H9 (cell line): ENCODE results near the gene ARFGEF3. TPM values are rescaled to one million over a fixed set of nuclear protein-coding genes. Genes with fewer than 3 reads are reported as not detected.

ENCODE experiments used
- DNase-seq: peaks from one replicate; pipeline ENCODE4 v3.0.0-alpha.2; 2017
- H2AFZ ChIP-seq: one replicate; pipeline ENCODE4 v1.6.1; 2013; ENCODE audit warnings: mild to moderate bottlenecking, low read length, control low read depth, moderate library complexity
- H2AK5ac ChIP-seq: 2 replicates; pipeline ENCODE4 v1.6.1; 2013; ENCODE audit warnings: low read length, control low read depth, mixed read lengths; ENCODE audit not compliant: insufficient read length
- H2BK120ac ChIP-seq: one replicate; pipeline ENCODE4 v1.6.1; 2013; ENCODE audit warnings: low read depth, mild to moderate bottlenecking, low read length, control low read depth, inconsistent platforms; ENCODE audit not compliant: poor library complexity, severe bottlenecking
- H2BK12ac ChIP-seq: 2 replicates; pipeline ENCODE4 v1.6.1; 2013; ENCODE audit warnings: low read length, control low read depth, mixed read lengths, low read depth; ENCODE audit not compliant: insufficient read length
- H2BK15ac ChIP-seq: 2 replicates; pipeline ENCODE4 v1.6.1; 2013; ENCODE audit warnings: low read depth, low read length, control low read depth
- H2BK20ac ChIP-seq: one replicate; pipeline ENCODE4 v1.6.1; 2013; ENCODE audit warnings: low read depth, mild to moderate bottlenecking, low read length, control low read depth, inconsistent platforms; ENCODE audit not compliant: poor library complexity, severe bottlenecking
- H2BK5ac ChIP-seq: 2 replicates; pipeline ENCODE4 v1.6.1; 2013; ENCODE audit warnings: low read length, control low read depth, mixed read lengths; ENCODE audit not compliant: insufficient read length
- H3K14ac ChIP-seq: 2 replicates; pipeline ENCODE4 v1.6.1; 2013; ENCODE audit warnings: low read length, control low read depth; ENCODE audit not compliant: insufficient read depth
- H3K18ac ChIP-seq: 2 replicates; pipeline ENCODE4 v1.6.1; 2013; ENCODE audit warnings: low read depth, mild to moderate bottlenecking, mixed read lengths, low read length, control low read depth; ENCODE audit not compliant: insufficient read length
- H3K23ac ChIP-seq: 2 replicates; pipeline ENCODE4 v1.6.1; 2013; ENCODE audit warnings: low read length, control low read depth, mixed read lengths, low read depth; ENCODE audit not compliant: insufficient read length
- H3K23me2 ChIP-seq: 2 replicates; pipeline ENCODE4 v1.6.1; 2013; ENCODE audit warnings: low read depth, mild to moderate bottlenecking, mixed read lengths, low read length, control low read depth; ENCODE audit not compliant: insufficient read length, poor library complexity, severe bottlenecking
- H3K27ac ChIP-seq: 2 replicates; pipeline ENCODE4 v1.5.1; 2013; ENCODE audit warnings: low read length, control low read depth, mixed read lengths, low read depth; ENCODE audit not compliant: insufficient read length
- H3K27me3 ChIP-seq: 2 replicates; pipeline ENCODE4 v1.6.1; 2013; ENCODE audit warnings: low read length, control low read depth, inconsistent platforms; ENCODE audit not compliant: insufficient read depth
- H3K4ac ChIP-seq: 2 replicates; pipeline ENCODE4 v1.6.1; 2013; ENCODE audit warnings: low read depth, mild to moderate bottlenecking, control low read depth, inconsistent platforms, low read length, moderate library complexity
- H3K4me1 ChIP-seq: 2 replicates; pipeline ENCODE4 v1.6.1; 2013; ENCODE audit warnings: low read length, control low read depth, inconsistent platforms; ENCODE audit not compliant: insufficient read depth
- H3K4me2 ChIP-seq: 2 replicates; pipeline ENCODE4 v1.6.1; 2013; ENCODE audit warnings: low read length, control low read depth, mixed read lengths; ENCODE audit not compliant: insufficient read length, insufficient read depth
- H3K56ac ChIP-seq: 2 replicates; pipeline ENCODE4 v1.6.1; 2013; ENCODE audit warnings: low read depth, mild to moderate bottlenecking, mixed read lengths, low read length, control low read depth; ENCODE audit not compliant: insufficient read length
- H3K79me1 ChIP-seq: 2 replicates; pipeline ENCODE4 v1.6.1; 2013; ENCODE audit warnings: low read depth, mild to moderate bottlenecking, moderate library complexity, low read length, control low read depth, inconsistent platforms; ENCODE audit not compliant: insufficient read depth, poor library complexity, severe bottlenecking
- H3K79me2 ChIP-seq: 2 replicates; pipeline ENCODE4 v1.6.1; 2013; ENCODE audit warnings: low read length, control low read depth, inconsistent platforms; ENCODE audit not compliant: insufficient read depth
- H3K9ac ChIP-seq: 2 replicates; pipeline ENCODE4 v1.6.1; 2013; ENCODE audit warnings: low read length, control low read depth, mixed read lengths; ENCODE audit not compliant: insufficient read length; ENCODE audit errors: extremely low read depth
- H3K9me3 ChIP-seq: one replicate; pipeline ENCODE4 v1.6.1; 2013; ENCODE audit warnings: low read depth, low read length, inconsistent platforms; ENCODE audit not compliant: control insufficient read depth
- H3T11ph ChIP-seq: one replicate; pipeline ENCODE4 v1.6.1; 2013; ENCODE audit warnings: mild to moderate bottlenecking, low read length, control low read depth, inconsistent platforms
- H4K20me1 ChIP-seq: one replicate; pipeline ENCODE4 v1.6.1; 2013; ENCODE audit not compliant: control insufficient read depth, insufficient read length, insufficient read depth
- H4K5ac ChIP-seq: 2 replicates; pipeline ENCODE4 v1.6.1; 2013; ENCODE audit warnings: low read depth, mild to moderate bottlenecking, mixed read lengths, low read length, control low read depth; ENCODE audit not compliant: insufficient read length
- H4K8ac ChIP-seq: replicated peaks from 2 replicates; pipeline ENCODE4 v1.6.1; 2013; ENCODE audit warnings: low read length, control low read depth, mixed read lengths, low read depth; ENCODE audit not compliant: insufficient read length
- H4K91ac ChIP-seq: 2 replicates; pipeline ENCODE4 v1.6.1; 2013; ENCODE audit warnings: low read depth, mild to moderate bottlenecking, moderate library complexity, mixed read lengths, low read length, control low read depth; ENCODE audit not compliant: insufficient read length
- H3K27ac Mint-ChIP-seq, 3 experiments: 2 replicates in 2 of 3; 3 replicates in 1 of 3; pipeline ENCODE4 v1.8.0; 2020 to 2021; ENCODE audit warnings: mixed read lengths in 3 of 3, mild to moderate bottlenecking in 1 of 3, moderate library complexity in 1 of 3
- H3K27me3 Mint-ChIP-seq: 2 replicates; pipeline ENCODE4 v1.8.0; 2021; ENCODE audit warnings: low read depth, mild to moderate bottlenecking, moderate library complexity, mixed read lengths
- H3K36me3 Mint-ChIP-seq, 3 experiments: 2 replicates in 2 of 3; 3 replicates in 1 of 3; pipeline ENCODE4 v1.8.0; 2020 to 2021; ENCODE audit warnings: low read depth in 3 of 3, mixed read lengths in 3 of 3; ENCODE audit not compliant: insufficient read depth in 1 of 3
- H3K4me1 Mint-ChIP-seq, 2 experiments: 2 replicates each; pipeline ENCODE4 v1.8.0; 2020; ENCODE audit warnings: mixed read lengths in 2 of 2
- H3K4me3 Mint-ChIP-seq, 2 experiments: 2 replicates in 1 of 2; 3 replicates in 1 of 2; pipeline ENCODE4 v1.8.0; 2020 to 2021; ENCODE audit warnings: mild to moderate bottlenecking in 2 of 2, mixed read lengths in 2 of 2, moderate library complexity in 1 of 2
- H3K9me3 Mint-ChIP-seq, 2 experiments: 2 replicates in 1 of 2; 3 replicates in 1 of 2; pipeline ENCODE4 v1.8.0; 2020; ENCODE audit warnings: mild to moderate bottlenecking in 2 of 2, mixed read lengths in 2 of 2, moderate library complexity in 1 of 2
- CTCF ChIP-seq: fragments of 200-600 bp; sonication (generic); conservative IDR thresholded peaks from 3 replicates; pipeline ENCODE4 v1.8.0; 2021; ENCODE audit warnings: antibody characterized with exemption, mild to moderate bottlenecking
- WGBS: extraction: QIAGEN DNeasy Blood & Tissue Kit; methylation state at CpG from one replicate; pipeline ENCODE4 v1.1.7; 2013; ENCODE audit warnings: missing lambda C conversion rate, low lambda C conversion rate, mixed read lengths; ENCODE audit not compliant: insufficient read length; ENCODE audit errors: extremely low coverage; 5-methylcytosine and 5-hydroxymethylcytosine counted together
- total RNA-seq: library from RNA; stranded (reverse); gene quantifications from 2 replicates; pipeline ENCODE4 v1.2.1, GENCODE V29; 2021

Gene ARFGEF3
- total RNA-seq, 1 experiment from 2014 or later = 13.7 TPM

DNA sequence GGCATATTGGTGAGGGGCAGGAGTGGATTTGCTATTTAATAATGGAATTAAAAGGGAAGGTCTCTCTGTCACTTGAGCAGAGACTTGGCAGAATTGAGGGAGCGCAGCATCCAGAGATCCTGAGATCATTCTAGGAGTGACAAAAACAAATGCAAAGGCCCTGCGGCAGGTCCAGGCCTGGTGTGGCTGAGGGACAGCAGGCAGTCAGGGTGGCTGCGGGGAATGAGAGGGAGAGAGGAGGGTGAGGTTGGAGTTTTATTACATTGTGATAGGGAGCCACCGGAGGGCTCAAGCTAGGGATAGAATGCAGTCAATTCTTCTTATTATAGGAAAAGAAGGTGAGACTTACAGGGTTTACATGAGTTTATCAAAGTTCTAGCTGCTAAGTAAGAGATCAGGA is 116.1 kb downstream of the ARFGEF3 start:
- Histone ChIP-seq H3K18ac (no peak overlapping the region), H4K5ac (no peak overlapping the region), H3K79me2 (no peaks in the 10 kb centered on the region), H2AFZ (no peak overlapping the region), H3T11ph (no peak overlapping the region), H2AK5ac (no peak overlapping the region), H2BK5ac (no peak overlapping the region), H3K23ac (no peak overlapping the region), H3K79me1 (no peaks in the 10 kb centered on the region), H4K91ac (no peak overlapping the region), H3K14ac (no peak overlapping the region), H3K23me2 (no peaks in the 10 kb centered on the region), H3K27ac (no peak overlapping the region), H3K9ac (no peak overlapping the region), H3K9me3 (no peaks in the 10 kb centered on the region), H4K20me1 (no peaks in the 10 kb centered on the region), H2BK120ac (no peak overlapping the region), H2BK15ac (no peak overlapping the region), H3K4me2 (no peak overlapping the region), H3K4ac (no peak overlapping the region), H4K8ac (no peak overlapping the region), H3K56ac (no peak overlapping the region), H3K27me3 (no peaks in the 10 kb centered on the region), H2BK12ac (no peak overlapping the region), H2BK20ac (no peak overlapping the region), H3K4me1 (no peaks in the 10 kb centered on the region)
- no peak overlapping the region; a peak in 1 of 5 replicates for H3K4me3 Mint-ChIP-seq
- no peaks in the 10 kb centered on the region for H3K27me3 Mint-ChIP-seq
- no peak for TF ChIP-seq CTCF
- no CpG with 5 or more reads among the region's 4 CpGs for WGBS
- H3K27ac Mint-ChIP-seq = no peak overlapping the region
- H3K9me3 Mint-ChIP-seq = no peaks in the 10 kb centered on the region
- no peaks in the 10 kb centered on the region for H3K4me1 Mint-ChIP-seq
- DNase-seq = no peak
- peaks cover 0 to 10% (median 0%) of the 10 kb centered on the region in 3 experiments; a peak in 2 of 7 replicates for H3K36me3 Mint-ChIP-seq
